GM18858 (cell line): ENCODE data around the gene DGKZ.
"Not testable (repeated sequence)": the region's sequence is repeated elsewhere in the genome, so short reads cannot be mapped to it uniquely, and the experiment has no call there.

Experiments
- ATAC-seq: cut with Tn5 transposase; IDR thresholded peaks from one replicate; pipeline ENCODE4 v1.9.1; 2021; ENCODE audit not compliant: unreplicated experiment

DGKZ gene

DNA sequence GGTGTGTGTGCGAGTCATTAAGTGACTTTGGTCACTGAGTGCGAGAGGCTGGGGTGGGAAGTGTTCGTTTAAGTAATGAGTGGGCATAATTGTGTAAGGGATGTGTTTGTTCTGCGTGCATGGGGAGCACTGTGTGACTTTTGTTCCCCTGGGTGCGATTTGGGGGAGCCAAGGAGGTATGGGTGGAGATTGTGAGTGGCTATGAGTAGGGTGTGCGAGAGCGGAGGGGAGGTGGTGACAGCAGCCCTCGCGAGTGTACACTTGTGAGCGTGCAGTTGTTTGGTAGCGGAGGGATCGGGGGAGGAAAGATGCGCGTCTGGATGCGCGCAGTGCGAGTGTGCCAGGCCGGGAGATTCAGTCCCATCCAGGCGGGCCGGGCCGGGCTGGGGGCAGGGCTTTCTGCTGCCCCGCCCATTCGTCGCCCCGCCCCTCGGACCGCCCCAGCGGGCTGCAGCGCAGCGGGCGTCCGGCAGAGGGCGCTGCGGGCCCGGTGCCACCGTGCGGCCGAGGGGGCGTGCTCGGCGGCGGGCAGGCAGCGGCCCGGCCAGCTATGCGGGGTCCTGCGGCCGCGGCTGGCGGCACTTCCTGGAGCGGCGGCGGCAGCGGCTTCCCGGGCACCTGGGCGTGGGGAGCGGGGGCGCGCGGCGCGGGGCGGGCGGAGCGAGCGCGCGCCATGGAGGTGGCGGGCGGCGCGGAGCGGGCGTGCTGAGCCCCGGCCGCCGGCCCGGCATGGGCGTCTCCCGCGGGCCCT is at the start of gene DGKZ:
TSS of gene DGKZ (plus strand) at position 578 of the 751 bp plus-strand sequence. CDS start 197 bp downstream, outside the sequence.
- ATAC-seq = peak; percentile 54

GRCh38 chr11:46298699-46299433 is 48.4 kb upstream of the DGKZ start:
- no peak for ATAC-seq

DNA sequence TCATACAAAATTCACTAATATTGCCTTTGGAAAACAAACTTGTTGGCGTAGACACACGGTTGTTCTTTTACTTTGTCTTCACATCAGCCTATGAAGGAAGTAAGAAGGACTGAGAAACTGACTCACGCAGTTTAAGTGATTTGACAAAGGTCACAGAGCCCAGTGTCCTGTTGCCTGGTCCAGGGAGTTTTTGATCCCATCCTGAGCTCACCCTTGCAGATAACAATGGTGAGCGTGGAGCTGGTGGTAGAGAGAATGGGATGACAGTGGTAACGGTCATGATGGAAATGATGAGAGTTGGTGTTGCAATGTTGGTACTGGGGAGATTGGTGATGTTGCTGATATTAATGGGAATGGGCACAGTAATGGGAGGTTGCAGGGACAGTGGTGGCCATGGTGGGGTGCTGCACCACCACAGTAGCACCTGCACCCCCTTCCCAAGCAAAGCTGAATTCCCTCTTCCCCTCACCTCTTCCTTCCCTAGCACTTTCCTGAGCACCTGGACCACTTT is 47.8 kb upstream of the DGKZ start:
- ATAC-seq = no peak

- no peak for ATAC-seq
Observed at GRCh38 chr11:46300270-46300669, 47.0 kb upstream of the DGKZ start.

DNA sequence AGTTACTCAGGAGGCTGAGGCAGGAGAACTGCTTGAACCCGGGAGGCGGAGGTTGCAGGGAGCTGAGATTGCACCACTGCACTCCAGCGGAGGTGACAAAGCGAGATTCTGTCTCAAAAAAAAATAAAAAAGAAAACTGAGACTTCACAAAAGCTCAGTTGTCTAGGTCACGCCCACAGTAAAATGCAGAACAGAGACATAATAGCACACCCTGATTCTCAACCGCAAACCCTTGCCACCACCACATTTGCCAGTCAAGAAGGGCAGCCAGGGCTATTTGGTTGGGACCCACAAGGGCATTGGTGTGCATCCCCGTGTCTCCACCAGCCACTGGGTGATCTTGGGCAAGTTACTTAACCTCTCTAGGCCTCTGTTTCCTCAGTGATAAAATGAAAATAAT is 44.4 kb upstream of the DGKZ start:
- peak; percentile 85 for ATAC-seq

DNA sequence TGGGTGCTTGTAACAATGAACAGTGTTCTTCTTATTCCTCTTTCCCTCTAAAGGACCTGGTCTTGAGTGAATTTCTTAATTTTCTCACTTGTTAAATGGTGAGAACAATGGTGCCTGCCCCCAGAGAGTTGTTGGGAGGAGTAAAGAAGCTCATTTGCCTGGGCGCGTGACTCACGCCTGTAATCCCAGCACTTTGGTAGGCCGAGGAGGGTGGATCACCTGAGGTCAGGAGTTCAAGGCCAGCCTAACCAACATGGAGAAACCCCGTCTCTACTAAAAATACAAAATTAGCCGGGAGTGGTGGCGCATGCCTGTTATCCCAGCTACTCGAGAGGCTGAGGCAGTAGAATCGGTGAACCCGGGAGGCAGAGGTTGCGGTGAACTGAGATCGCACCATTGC is 43.2 kb upstream of the DGKZ start:
- not testable (repeated sequence) for ATAC-seq

DNA sequence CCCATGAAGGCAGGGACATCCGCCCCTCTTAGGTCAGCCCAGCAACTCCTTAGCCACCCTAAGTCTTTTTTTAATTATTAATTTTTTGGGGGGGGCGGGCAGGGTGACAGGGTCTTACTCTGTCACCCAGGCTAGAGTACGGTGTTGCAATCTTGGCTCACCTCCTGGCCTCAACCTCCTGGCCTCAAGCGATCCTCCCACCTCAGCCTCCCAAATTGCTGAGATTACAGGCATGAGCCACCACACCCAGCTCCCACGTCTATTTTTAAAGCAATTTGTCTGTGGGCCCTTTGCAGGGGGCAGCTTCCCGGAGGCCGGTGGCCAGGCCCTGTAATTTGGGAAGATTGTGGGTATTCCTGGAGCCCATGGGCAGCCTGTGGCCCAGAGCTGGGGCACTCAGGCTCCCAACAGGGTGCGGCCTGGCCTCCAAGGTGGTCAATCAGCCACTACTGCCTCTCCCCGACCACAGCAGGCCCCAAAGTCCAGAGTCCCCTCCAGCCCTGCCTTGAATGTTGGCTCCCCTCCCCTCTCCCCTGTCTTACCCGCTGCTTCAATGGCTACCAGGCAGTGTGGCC is 42.6 kb upstream of the DGKZ start:
- no peak for ATAC-seq

DNA sequence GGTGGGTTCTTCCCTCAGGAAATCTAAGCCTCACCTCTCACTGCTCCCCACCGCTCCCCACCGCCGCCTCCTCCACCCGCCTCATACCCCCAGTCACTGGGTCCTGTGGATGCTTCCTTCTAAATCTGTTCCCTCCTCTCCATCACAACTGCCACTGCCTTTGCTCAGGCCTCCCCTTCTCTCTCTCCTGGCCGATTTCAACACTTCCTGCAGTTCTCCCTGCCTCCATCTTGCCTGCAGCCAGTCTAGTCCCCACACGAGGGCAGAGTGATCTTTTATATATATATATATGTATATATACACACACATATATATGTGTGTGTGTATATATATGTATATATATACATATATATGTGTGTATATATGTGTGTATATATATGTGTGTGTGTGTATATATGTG is 42.0 kb upstream of the DGKZ start:
- no peak for ATAC-seq

GRCh38 chr11:46306296-46306853 is 40.9 kb upstream of the DGKZ start:
- ATAC-seq = no peak

DNA sequence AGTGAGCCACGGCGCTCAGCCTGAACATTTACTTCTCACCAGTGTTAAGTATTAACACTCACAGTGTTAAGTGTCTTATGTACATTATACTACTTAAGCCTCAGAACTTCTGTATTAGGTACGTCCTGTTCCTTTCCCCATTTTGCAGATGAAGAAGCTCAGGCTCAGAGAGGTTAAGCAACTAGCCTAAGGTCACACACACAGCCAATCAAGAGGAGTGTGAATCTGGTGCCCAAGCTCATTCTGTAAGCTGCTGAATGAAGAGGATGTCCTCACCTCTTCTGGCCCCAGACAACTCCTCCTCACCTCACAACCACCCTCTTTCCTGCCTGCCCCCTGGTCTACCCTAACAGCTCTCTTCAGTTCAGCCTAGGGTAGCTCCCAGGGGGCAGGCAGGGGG is 39.9 kb upstream of the DGKZ start:
- no peak for ATAC-seq

GRCh38 chr11:46307785-46308341 is 39.4 kb upstream of the DGKZ start:
- ATAC-seq = no peak

DNA sequence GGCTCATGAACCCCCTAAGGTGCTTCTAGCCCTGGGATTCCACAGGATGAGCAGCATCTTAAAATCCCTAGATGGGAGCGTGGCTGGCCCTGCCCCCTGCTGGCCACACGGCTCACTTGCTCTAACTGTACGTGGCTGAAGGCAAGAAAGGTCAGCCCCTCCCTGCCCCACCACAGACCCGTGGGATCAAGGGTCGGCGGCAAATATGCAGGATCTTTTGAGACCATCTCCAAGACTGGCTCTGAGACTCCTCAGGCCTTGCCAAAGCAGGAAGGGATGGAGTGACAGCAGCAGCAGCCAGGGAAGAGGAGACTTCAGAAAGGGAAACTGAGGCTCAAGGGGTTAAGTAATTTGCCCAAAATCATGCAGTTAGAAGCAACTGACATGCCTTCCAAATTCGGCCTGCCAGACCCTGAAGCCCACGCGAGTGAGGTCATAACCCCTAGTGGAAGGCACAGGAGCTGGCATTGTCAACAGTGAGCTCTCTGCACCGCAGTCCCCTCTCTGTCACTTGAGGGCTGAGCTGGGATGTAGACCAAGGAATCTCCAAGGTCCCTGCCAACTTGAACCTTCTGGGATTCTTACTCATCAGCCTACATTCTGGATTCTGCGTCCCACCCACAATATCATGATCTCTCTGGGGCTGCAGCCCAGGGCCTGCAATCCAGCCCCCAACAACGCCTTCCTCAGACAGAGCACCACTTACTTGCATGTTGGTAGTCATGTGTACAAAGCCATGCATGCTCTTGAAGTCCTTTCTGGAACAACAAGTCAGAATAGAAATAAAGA is 38.4 kb upstream of the DGKZ start:
- peak; percentile 54 for ATAC-seq

DNA sequence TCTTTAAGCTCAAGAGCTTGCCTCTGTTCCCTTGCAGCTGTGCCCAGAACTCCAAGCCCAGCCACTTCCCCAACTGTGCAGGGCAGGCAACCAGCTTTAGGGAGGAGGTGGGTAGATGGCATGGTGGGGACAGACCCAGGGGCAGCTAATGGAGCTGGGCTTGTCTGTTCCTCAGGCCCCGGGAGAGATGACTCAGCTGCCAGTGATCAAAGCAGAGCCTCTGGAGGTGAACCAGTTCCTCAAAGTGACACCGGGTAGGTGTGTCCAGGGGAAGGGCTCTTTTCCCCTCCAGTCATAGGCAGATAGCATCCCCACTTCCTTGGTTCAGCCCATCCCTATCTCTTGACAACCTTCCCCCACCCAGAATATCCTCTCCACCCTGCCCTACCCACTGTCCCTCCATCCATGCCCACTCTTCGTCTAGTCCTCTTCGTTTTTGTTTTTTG is 37.4 kb upstream of the DGKZ start:
- ATAC-seq = peak; percentile 56

- ATAC-seq = no peak
Observed at GRCh38 chr11:46315033-46315738, 32.1 kb upstream of the DGKZ start.

- no peak for ATAC-seq
Observed at GRCh38 chr11:46315783-46316563, 31.3 kb upstream of the DGKZ start.

DNA sequence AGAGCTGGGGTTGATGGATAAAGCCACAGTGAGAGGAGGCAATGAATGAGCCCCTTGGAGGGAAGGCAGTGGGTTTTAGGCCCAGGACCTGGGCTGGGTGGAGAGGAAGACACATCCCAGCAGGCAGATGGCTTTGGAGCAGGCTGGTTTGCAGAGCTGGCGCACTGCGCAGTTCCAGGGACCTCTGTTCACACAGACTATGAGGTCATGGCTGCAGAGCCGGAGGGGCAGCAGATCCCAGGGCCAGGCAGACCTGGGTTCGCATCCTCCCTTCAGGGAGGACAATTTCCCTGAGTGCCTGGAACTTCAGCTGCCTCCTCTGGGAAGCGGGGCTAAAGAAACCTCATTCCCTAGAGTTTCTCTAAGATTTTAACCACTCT is 28.2 kb upstream of the DGKZ start:
- ATAC-seq = no peak

DNA sequence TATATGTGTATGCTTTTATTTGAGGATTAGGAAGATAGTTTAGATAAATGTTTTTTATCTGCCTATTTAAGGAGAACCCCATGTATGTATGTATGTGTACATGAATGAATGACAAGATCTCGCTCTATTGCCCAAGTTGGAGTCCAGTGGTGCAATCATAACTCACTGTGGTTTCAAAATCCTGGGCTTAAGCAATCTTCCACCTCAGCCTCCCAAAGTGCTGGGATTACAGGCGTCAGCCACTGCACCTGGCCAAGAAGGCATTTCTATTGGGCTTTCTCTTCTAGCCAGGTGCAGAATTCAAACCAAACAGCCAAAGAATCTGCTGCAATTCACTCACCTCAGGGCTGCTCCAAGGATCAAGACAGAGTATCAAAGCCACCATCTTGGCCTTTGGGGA is 25.5 kb upstream of the DGKZ start:
- no peak for ATAC-seq

- no peak for ATAC-seq
Observed at GRCh38 chr11:46322759-46323158, 24.5 kb upstream of the DGKZ start.

GRCh38 chr11:46326813-46327416 is 20.3 kb upstream of the DGKZ start:
- ATAC-seq = no peak
